NCI-H2196 treated with DMSO at 0.1 percent for 48 hours (cell line): ENCODE data around the gene CCDC87.
"Not testable (repeated sequence)": the region's sequence is repeated elsewhere in the genome, so short reads cannot be mapped to it uniquely, and the experiment has no call there.

Experiments
- DNase-seq: peaks from one replicate; lab custom pipeline; 2025; ENCODE audit not compliant: unreplicated experiment; lab: John Stamatoyannopoulos, UW

The CCDC87 gene

GRCh38 chr11:66559142-66559865 lies 33.6 kb downstream of the CCDC87 start:
- no peak for DNase-seq

- no peak for DNase-seq
Measured at GRCh38 chr11:66557733-66558326, 35.0 kb downstream of the CCDC87 start.

GRCh38 chr11:66556086-66556485 lies 36.8 kb downstream of the CCDC87 start:
- peak; percentile 22 for DNase-seq

GRCh38 chr11:66555416-66555815 lies 37.4 kb downstream of the CCDC87 start:
- no peak for DNase-seq

GRCh38 chr11:66554602-66555001 lies 38.3 kb downstream of the CCDC87 start:
- no peak for DNase-seq

GRCh38 chr11:66550887-66551286 lies 42.0 kb downstream of the CCDC87 start:
- no peak for DNase-seq

GRCh38 chr11:66549696-66550095 lies 43.2 kb downstream of the CCDC87 start:
- DNase-seq: no peak

- DNase-seq: no peak
Measured at GRCh38 chr11:66548774-66549630, 43.9 kb downstream of the CCDC87 start.

- DNase-seq: no peak
Measured at GRCh38 chr11:66548041-66548440, 44.8 kb downstream of the CCDC87 start.

GRCh38 chr11:66547662-66548009 lies 45.2 kb downstream of the CCDC87 start:
- DNase-seq: no peak

GRCh38 chr11:66546966-66547661 lies 45.7 kb downstream of the CCDC87 start:
- DNase-seq: no peak

GRCh38 chr11:66546368-66546965 lies 46.4 kb downstream of the CCDC87 start, which contains the start of gene ACTN3:
ACTN3 (plus strand) TSS chr11:66546903; CDS start chr11:66546938, 35 bp downstream.
- DNase-seq: no peak

- DNase-seq: peak; percentile 94
Measured at GRCh38 chr11:66545701-66546367, 47.0 kb downstream of the CCDC87 start, which contains the start of gene ZDHHC24. ZDHHC24 (minus strand) TSS chr11:66546048; CDS start chr11:66546003, 45 bp downstream.

GRCh38 chr11:66544952-66545351 lies 47.9 kb downstream of the CCDC87 start:
- not testable (repeated sequence) for DNase-seq

GRCh38 chr11:66543263-66544107 lies 49.4 kb downstream of the CCDC87 start:
- DNase-seq: no peak

GRCh38 chr11:66542362-66542761 lies 50.5 kb downstream of the CCDC87 start:
- DNase-seq: no peak

- no peak for DNase-seq
Measured at GRCh38 chr11:66541892-66542291, 51.0 kb downstream of the CCDC87 start.

- DNase-seq: not testable (repeated sequence)
Measured at GRCh38 chr11:66540598-66540997, 52.3 kb downstream of the CCDC87 start.
